ENCODE measurements around the gene P2RX2. TPM values are rescaled to one million over a fixed set of nuclear protein-coding genes. Genes with fewer than 3 reads are reported as not detected.

Gene P2RX2
- polyA plus RNA-seq, 2 of the 4 experiments (the other 2 are of a cell fraction), result not detected

GRCh38 chr12:132601171-132601883 lies 17.2 kb upstream of the P2RX2 start:
- no peak overlapping the region; a peak in 1 of 6 replicates for H3K27ac ChIP-seq
- peak overlapping the region; percentile 83; the same call in 2 of the 3 replicates for H3K4me2 ChIP-seq
- no peaks in the 10 kb centered on the region for H3K9me3 ChIP-seq
- no peak for TF ChIP-seq HMGXB4 (CRISPR knock-in tag; IDR thresholded peaks at IDR 0.05; ENCODE audit: borderline replicate concordance)
- TF ChIP-seq JUN (IDR thresholded peaks at IDR 0.05), result no peak
- no peak for TF ChIP-seq HES2 (IDR thresholded peaks at IDR 0.05)
- no peak for TF ChIP-seq CBX2 (IDR thresholded peaks at IDR 0.05; ENCODE audit: borderline replicate concordance, low read depth)
- no peak for TF ChIP-seq HOXB5 (CRISPR knock-in tag; IDR thresholded peaks at IDR 0.05)
- no peak for TF ChIP-seq HOXB13 (CRISPR knock-in tag; IDR thresholded peaks at IDR 0.05; ENCODE audit: low read depth)
- no peak for TF ChIP-seq FOSL2 (IDR thresholded peaks at IDR 0.05)
- no peak for TF ChIP-seq FOSL2 (CRISPR knock-in tag; IDR thresholded peaks at IDR 0.05)
- no peak for TF ChIP-seq KDM5A (IDR thresholded peaks at IDR 0.05)
- TF ChIP-seq RCOR1 (IDR thresholded peaks at IDR 0.05; ENCODE audit: low read depth, low read length), result no peak
- TF ChIP-seq, protein P1, sequence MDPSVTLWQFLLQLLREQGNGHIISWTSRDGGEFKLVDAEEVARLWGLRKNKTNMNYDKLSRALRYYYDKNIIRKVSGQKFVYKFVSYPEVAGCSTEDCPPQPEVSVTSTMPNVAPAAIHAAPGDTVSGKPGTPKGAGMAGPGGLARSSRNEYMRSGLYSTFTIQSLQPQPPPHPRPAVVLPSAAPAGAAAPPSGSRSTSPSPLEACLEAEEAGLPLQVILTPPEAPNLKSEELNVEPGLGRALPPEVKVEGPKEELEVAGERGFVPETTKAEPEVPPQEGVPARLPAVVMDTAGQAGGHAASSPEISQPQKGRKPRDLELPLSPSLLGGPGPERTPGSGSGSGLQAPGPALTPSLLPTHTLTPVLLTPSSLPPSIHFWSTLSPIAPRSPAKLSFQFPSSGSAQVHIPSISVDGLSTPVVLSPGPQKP (IDR thresholded peaks at IDR 0.05; ENCODE audit: low read depth, low read length), result no peak
- TF ChIP-seq RNF2 (IDR thresholded peaks at IDR 0.05; ENCODE audit: borderline replicate concordance, low read depth), result no peak
- no peak for TF ChIP-seq TP53 (CRISPR knock-in tag; IDR thresholded peaks at IDR 0.05)
- TF ChIP-seq NR3C1 (IDR thresholded peaks at IDR 0.05), result no peak
- TF ChIP-seq KDM1A (IDR thresholded peaks at IDR 0.05; ENCODE audit: low read depth), result no peak
- no peak for TF ChIP-seq MAFK (IDR thresholded peaks at IDR 0.05; ENCODE audit: partially characterized antibody)
- TF ChIP-seq CHD2 (IDR thresholded peaks at IDR 0.05; ENCODE audit: low read length, partially characterized antibody), result no peak
- TF ChIP-seq SREBF2 (IDR thresholded peaks at IDR 0.05), result no peak
- TF ChIP-seq RARB (CRISPR knock-in tag; IDR thresholded peaks at IDR 0.05), result no peak
- TF ChIP-seq NPAS2 (CRISPR knock-in tag; IDR thresholded peaks at IDR 0.05; ENCODE audit: borderline replicate concordance), result no peak
- H3K4me1 ChIP-seq, result peaks cover 8% of the 10 kb centered on the region; the same call in 1 of the 3 replicates
- no peak overlapping the region; the same call in 1 of the 3 replicates for H3K4me3 ChIP-seq
- CTCF ChIA-PET, result interaction anchor here (0.6 to 6.3 kb wide), 14 partner anchors 9 to 312 kb away, joined by 3 to 46 read pairs (median 4); partner anchors contain the start of gene LRCOL1
- DNase-seq (ENCODE audit: low read depth in 1 of 2, low spot score in 1 of 2) (no peak), ATAC-seq (no peak), FAIRE-seq (no peak)
- POLR2A ChIA-PET, result no interaction called here
- WGBS (ENCODE audit: missing lambda C conversion rate), result 66% methylated on average over 17 of the region's 31 CpGs

DNA sequence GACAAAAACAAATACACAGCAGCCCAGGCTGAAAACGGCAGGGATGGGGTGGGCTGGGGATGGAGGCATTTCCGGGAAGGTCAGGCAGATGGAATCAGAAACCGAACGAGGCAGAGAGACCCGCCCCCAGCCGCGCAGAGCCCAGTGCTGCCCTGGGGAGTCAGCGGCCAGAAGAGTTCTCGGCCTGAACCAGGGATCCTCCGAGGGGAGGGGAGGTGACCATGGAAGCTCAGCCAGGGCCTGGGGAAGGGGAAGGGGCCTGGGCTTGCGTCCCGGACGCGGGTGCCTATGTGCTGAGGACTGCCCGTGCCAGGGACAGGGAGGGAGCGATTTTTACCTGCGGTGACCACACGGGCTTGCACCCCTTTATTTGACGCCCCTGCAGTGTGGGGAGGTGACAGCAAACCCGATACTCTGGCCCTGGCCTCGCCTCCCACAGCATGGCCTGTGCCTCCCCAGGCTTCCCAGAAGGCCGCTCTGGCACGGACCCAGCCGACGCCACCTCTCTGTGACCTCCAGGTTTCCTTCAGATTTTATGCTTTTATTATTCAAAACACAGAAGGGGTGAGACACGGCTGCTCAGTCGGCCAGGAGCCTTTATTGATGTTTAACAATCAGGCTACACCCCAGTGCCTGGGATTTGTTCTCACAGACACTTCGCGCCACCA lies 15.9 kb upstream of the P2RX2 start:
- Histone ChIP-seq H3K4me2 (no peak overlapping the region), H3K27ac (no peak overlapping the region), H3K4me3 (no peak overlapping the region), H3K9me3 (no peaks in the 10 kb centered on the region), H3K4me1 (peaks cover 8% of the 10 kb centered on the region; the same call in 1 of the 3 replicates)
- POLR2A ChIA-PET, result no interaction called here
- ATAC-seq (no peak), DNase-seq (ENCODE audit: low read depth in 1 of 2, low spot score in 1 of 2) (no peak), FAIRE-seq (no peak)
- CTCF ChIA-PET, result interaction anchor here (0.7 to 6.3 kb wide), 8 partner anchors 12 to 188 kb away, joined by 3 to 46 read pairs (median 4); no protein-coding TSS in a partner anchor
- WGBS (ENCODE audit: missing lambda C conversion rate), result 70% methylated on average over 29 of the region's 29 CpGs
- TF ChIP-seq NFE2L2 (conservative IDR thresholded peaks at IDR 0.05; ENCODE audit: low read length) (no peak), FOSL2 (IDR thresholded peaks at IDR 0.05) (no peak), FOSL2 (CRISPR knock-in tag; IDR thresholded peaks at IDR 0.05) (no peak), TP53 (CRISPR knock-in tag; IDR thresholded peaks at IDR 0.05) (no peak), KDM5A (IDR thresholded peaks at IDR 0.05) (no peak), USF2 (IDR thresholded peaks at IDR 0.05) (no peak), RFX5 (IDR thresholded peaks at IDR 0.05) (no peak), JUN (IDR thresholded peaks at IDR 0.05) (no peak)
- TF ChIP-seq, protein P2, sequence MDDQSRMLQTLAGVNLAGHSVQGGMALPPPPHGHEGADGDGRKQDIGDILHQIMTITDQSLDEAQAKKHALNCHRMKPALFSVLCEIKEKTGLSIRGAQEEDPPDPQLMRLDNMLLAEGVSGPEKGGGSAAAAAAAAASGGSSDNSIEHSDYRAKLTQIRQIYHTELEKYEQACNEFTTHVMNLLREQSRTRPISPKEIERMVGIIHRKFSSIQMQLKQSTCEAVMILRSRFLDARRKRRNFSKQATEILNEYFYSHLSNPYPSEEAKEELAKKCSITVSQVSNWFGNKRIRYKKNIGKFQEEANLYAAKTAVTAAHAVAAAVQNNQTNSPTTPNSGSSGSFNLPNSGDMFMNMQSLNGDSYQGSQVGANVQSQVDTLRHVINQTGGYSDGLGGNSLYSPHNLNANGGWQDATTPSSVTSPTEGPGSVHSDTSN (IDR thresholded peaks at IDR 0.05), result no peak

Data from A549 (cell line).